Measurements from ENCODE around the gene TBC1D24.
A peak's percentile ranks its signal among the peaks of the same experiment; 100 is the strongest.

TBC1D24 gene

DNA sequence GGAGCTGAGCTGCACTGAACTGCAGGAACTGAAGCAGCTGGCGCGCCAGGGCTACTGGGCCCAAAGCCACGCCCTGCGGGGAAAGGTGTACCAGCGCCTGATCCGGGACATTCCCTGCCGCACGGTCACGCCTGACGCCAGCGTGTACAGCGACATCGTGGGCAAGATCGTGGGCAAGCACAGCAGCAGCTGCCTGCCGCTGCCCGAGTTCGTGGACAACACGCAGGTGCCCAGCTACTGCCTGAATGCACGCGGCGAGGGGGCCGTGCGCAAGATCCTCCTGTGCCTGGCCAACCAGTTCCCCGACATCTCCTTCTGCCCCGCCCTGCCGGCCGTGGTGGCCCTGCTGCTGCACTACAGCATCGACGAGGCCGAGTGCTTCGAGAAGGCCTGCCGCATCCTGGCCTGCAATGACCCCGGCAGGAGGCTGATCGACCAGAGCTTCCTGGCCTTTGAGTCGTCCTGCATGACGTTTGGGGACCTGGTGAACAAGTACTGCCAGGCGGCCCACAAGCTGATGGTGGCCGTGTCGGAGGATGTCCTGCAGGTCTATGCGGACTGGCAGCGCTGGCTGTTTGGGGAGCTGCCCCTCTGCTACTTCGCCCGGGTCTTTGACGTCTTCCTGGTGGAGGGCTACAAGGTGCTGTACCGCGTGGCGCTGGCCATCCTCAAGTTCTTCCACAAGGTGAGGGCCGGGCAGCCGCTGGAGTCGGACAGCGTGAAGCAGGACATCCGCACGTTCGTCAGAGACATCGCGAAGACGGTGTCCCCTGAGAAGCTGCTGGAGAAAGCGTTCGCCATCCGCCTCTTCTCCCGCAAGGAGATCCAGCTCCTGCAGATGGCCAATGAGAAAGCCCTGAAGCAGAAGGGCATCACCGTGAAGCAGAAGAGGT lies 21.5 kb downstream of the TBC1D24 start:
- no peak for DNase-seq (ENCODE audit: insufficient read length, low spot score)
- no peak for FAIRE-seq
- TF ChIP-seq, protein P1, sequence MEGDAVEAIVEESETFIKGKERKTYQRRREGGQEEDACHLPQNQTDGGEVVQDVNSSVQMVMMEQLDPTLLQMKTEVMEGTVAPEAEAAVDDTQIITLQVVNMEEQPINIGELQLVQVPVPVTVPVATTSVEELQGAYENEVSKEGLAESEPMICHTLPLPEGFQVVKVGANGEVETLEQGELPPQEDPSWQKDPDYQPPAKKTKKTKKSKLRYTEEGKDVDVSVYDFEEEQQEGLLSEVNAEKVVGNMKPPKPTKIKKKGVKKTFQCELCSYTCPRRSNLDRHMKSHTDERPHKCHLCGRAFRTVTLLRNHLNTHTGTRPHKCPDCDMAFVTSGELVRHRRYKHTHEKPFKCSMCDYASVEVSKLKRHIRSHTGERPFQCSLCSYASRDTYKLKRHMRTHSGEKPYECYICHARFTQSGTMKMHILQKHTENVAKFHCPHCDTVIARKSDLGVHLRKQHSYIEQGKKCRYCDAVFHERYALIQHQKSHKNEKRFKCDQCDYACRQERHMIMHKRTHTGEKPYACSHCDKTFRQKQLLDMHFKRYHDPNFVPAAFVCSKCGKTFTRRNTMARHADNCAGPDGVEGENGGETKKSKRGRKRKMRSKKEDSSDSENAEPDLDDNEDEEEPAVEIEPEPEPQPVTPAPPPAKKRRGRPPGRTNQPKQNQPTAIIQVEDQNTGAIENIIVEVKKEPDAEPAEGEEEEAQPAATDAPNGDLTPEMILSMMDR (IDR thresholded peaks at IDR 0.05; ENCODE audit: insufficient read depth, missing control alignments), result no peak

DNA sequence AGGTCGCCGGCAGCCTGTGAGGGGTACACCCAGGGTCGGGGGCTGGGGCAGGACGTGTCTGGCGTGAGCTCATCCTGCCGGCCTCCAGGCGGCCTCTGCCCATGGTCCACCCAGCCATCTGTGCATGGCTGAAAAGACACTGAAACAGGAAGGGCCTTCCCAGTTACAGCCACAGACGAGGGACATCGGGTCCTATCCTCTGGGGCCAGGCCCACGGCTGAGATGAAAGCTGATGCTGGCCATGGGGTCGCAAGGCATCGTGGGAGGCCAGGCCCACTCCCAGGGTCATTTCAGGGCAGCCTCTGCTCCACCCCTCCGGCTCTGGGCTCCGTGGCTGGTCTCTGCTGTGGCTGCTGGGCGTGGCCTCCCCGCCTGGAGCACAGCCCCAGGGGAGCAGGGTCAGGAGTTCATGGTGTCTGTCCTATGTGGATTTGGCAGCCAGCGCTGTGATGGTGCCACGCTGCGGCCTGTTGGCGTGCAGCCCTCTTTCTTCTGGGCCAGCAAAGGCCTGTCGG lies 22.2 kb downstream of the TBC1D24 start:
- TF ChIP-seq, protein P1 (IDR thresholded peaks at IDR 0.05; ENCODE audit: insufficient read depth, missing control alignments), result peak; percentile 1
- DNase-seq (ENCODE audit: insufficient read length, low spot score), result no peak
- no peak for FAIRE-seq

DNA sequence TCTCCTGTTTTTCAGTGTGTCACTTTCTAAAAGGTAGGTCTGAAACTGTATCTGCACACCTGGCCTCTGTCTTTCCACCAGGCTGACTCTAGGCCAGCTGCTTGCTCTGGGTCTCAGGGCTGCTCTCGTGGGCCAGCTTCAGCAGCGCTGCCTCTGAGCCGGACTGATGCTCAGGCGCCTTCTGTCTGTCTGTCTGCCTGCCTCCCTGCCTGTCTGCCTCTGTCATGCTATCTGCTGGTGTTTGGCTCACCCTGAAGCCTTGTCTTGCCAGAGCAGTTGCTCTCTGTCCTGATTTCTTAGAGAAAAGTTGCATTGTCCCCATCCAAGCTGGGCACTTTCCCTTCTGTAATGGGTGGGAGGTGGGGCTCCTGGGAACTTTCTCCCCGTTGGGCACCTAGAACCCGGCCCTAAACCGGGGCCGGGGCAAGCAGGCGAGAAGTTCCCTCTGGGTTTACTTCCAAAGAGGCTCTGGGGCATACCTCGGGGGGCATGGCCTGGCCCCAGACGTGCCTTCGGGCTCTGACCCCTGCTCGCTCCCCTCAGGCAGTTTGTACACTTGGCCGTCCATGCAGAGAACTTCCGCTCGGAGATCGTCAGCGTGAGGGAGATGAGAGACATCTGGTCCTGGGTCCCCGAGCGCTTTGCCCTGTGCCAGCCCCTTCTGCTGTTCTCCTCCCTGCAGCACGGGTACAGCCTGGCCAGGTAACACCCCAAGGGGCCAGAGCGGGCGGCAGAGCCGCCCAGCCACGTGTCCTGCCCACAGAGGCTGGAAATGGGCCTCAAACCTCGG lies 23.0 kb downstream of the TBC1D24 start:
- TF ChIP-seq, protein P1 (IDR thresholded peaks at IDR 0.05; ENCODE audit: insufficient read depth, missing control alignments), result no peak
- FAIRE-seq (no peak), DNase-seq (ENCODE audit: insufficient read length, low spot score) (no peak)

DNA sequence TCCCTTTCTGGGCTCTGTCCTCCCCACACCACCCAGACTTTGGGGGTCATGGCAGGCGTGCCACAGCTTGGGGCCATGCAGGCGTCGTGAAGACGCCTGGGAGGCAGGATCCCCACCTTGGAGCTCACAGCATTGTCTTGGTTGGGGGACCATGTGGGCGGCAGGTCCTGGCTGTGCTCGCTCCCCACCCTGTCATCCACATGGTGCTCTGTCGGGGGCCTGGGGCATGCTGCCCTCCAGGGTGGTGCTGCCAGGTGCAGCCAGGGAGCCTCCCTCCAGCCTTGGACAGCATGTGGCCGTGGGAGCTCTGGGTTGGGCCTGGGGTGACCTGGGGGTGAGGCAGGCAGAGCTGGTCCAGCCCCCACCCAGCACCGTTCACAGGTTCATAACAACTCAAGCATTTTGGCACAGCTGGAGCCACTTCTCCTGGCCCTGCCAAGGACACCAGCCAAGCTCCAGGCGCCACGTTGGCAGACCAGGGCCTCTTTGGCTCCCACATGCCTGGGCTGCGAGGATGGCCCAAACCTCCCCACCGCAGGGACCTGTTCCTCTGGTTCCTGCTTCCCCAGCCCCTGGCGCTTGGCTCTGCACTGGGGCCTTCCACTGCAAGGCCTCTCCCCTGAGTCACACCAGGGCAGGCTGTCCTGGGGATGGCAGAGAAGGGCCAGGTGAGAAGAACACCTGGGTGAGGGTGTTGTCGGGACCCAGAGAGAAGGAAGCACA lies 23.8 kb downstream of the TBC1D24 start:
- FAIRE-seq, result no peak

DNA sequence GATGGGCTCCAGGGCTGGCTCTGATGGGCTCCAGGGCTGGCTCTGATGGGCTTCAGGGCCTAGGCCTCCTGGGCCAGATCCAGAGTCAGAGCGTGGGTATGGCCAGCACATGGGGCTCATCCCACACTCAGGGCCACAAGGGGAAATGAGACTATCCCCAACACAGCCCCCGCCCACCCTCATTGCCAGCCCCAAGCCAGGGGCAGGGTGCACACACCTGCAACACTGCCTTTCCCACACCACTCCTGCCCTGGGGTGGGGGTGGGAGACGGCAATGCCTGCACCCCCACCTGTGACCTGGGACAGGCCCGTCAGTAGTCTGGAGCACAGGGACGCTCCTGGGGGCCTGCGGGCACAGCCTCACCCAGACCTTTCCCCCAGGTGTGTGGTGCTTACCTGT lies 24.5 kb downstream of the TBC1D24 start:
- DNase-seq (ENCODE audit: insufficient read length, low spot score) (no peak), FAIRE-seq (no peak)
- TF ChIP-seq, protein P1 (IDR thresholded peaks at IDR 0.05; ENCODE audit: insufficient read depth, missing control alignments), result no peak

More for the DNA sequence above, 23.8 kb downstream of the TBC1D24 start:
- no peak for DNase-seq (ENCODE audit: insufficient read length, low spot score)
- TF ChIP-seq, protein P1 (IDR thresholded peaks at IDR 0.05; ENCODE audit: insufficient read depth, missing control alignments), result no peak

DNA sequence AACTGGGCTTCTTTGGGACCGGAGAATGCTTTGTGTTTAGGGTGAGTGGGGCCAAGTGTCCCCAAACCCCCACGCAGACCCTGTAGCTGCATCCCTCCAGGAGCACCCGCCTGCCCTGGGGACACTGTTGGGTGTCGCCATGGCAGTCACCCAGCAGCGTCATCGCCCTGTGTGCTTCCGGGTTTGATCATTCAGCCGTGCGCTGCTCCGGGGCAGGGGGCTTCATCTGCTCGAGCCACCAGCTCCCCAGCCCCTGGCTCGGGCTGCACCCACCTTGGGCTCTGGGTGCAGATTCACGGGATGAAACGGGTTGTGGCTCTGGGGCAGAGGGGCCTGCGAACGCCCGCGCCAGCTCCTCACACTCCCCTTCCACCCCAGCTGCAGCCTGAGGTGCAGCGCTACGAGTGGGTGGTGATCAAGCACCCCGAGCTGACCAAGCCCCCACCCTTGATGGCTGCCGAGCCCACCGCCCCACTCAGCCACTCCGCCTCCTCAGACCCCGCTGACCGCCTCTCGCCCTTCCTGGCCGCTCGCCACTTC lies 25.0 kb downstream of the TBC1D24 start:
- TF ChIP-seq, protein P1 (IDR thresholded peaks at IDR 0.05; ENCODE audit: insufficient read depth, missing control alignments), result no peak
- FAIRE-seq (no peak), DNase-seq (ENCODE audit: insufficient read length, low spot score) (no peak)

All from D721Med (cell line).